Measurements from ENCODE around the gene GLIS1. TPM values are rescaled to one million over a fixed set of nuclear protein-coding genes. Genes with fewer than 3 reads are reported as not detected.

Gene GLIS1
- total and polyA plus RNA-seq, 2 experiments from 2014 or later = 0.77 to 0.95 TPM

DNA sequence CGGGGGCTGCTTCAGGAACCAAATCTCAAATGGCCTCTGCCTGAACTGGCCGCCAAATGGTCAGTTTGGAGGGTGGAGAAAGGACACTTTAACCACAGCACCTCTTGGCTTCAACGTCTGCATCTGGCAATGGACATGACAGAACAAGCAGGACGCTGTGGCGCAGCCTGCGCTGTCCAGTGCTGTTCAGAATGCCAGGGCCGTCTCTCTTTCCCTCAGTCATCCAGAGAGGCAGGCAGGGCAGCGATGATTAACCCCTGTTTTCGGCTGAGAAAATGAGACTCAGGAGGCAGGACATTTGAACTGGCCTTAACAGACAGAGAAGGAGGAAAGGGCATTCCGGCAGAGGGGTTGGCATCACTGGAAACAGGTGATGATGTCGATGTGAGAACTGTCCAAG, 48.6 kb downstream of the GLIS1 start:
- Histone ChIP-seq H3K4me3 (no peak overlapping the region), H3K4me1 (ENCODE audit: low read depth) (no peaks in the 10 kb centered on the region), H3K9me3 (ENCODE audit: low read depth) (no peaks in the 10 kb centered on the region), H3K27me3 (no peaks in the 10 kb centered on the region), H3K36me3 (no peaks in the 10 kb centered on the region), H3K27ac (no peak overlapping the region)
- no peak for DNase-seq (ENCODE audit: low read depth in 1 of 2, low spot score in 1 of 2)
- TF ChIP-seq, protein P1, sequence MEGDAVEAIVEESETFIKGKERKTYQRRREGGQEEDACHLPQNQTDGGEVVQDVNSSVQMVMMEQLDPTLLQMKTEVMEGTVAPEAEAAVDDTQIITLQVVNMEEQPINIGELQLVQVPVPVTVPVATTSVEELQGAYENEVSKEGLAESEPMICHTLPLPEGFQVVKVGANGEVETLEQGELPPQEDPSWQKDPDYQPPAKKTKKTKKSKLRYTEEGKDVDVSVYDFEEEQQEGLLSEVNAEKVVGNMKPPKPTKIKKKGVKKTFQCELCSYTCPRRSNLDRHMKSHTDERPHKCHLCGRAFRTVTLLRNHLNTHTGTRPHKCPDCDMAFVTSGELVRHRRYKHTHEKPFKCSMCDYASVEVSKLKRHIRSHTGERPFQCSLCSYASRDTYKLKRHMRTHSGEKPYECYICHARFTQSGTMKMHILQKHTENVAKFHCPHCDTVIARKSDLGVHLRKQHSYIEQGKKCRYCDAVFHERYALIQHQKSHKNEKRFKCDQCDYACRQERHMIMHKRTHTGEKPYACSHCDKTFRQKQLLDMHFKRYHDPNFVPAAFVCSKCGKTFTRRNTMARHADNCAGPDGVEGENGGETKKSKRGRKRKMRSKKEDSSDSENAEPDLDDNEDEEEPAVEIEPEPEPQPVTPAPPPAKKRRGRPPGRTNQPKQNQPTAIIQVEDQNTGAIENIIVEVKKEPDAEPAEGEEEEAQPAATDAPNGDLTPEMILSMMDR (IDR thresholded peaks at IDR 0.05; ENCODE audit: low read depth, low read length) = no peak

DNA sequence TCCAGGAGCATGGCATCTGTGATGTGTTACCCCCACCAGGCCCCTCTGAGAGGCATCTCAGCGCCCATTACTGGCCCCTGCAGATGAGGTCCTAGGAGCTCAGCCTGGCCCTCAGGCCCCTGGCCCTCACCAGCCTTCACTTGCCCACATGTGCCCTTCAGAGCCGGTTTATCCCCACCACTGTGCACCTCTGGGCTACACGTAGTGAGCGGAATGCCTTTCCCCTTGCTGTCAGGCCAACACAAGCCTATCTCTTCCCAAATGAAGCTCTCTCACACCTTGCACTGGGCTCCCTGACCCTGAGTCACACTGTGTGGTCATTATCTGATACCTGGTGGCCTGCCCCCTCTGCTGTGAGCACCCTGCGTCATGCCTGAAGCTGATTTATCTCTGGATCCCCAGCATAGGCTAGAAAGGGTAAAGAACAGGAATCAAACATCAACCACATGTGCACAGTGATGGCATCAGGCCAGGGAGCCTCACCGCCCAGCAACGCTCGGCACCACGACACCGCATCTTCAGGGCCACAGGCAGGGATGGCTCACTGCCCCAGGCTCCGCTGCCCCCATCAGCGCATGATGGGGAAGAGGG, 49.1 kb downstream of the GLIS1 start:
- TF ChIP-seq, protein P1 (IDR thresholded peaks at IDR 0.05; ENCODE audit: low read depth, low read length) = no peak
- DNase-seq (ENCODE audit: low read depth in 1 of 2, low spot score in 1 of 2) = no peak
- no peaks in the 10 kb centered on the region for H3K9me3 ChIP-seq (ENCODE audit: low read depth)
- no peak overlapping the region for H3K27ac ChIP-seq
- H3K4me3 ChIP-seq = no peak overlapping the region
- no peaks in the 10 kb centered on the region for H3K4me1 ChIP-seq (ENCODE audit: low read depth)
- H3K36me3 ChIP-seq = no peaks in the 10 kb centered on the region
- no peaks in the 10 kb centered on the region for H3K27me3 ChIP-seq

DNA sequence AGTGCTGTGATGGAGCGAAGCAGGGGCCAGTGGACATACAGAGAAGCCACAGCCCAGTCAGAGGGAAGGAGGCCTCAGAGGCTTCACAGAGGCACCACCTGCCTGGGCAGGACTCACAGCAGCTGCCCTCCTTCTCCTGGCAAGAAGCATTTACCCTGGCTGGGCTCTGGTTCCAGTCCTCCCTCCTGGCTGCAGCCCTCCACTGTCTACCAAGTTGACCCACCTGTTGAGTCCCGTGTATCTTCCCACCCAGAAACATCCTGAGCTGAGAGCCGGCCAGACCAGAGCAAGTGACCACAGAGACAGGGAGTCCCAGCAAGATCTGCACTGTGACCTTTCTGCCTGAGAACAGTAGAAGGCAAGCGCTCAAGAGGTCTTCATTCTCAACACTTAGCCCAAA, 49.7 kb downstream of the GLIS1 start:
- Histone ChIP-seq H3K4me3 (no peak overlapping the region), H3K4me1 (ENCODE audit: low read depth) (no peaks in the 10 kb centered on the region), H3K9me3 (ENCODE audit: low read depth) (no peaks in the 10 kb centered on the region), H3K27me3 (no peaks in the 10 kb centered on the region), H3K27ac (no peak overlapping the region), H3K36me3 (no peaks in the 10 kb centered on the region)
- DNase-seq (ENCODE audit: low read depth in 1 of 2, low spot score in 1 of 2) = no peak
- TF ChIP-seq, protein P1 (IDR thresholded peaks at IDR 0.05; ENCODE audit: low read depth, low read length) = no peak

DNA sequence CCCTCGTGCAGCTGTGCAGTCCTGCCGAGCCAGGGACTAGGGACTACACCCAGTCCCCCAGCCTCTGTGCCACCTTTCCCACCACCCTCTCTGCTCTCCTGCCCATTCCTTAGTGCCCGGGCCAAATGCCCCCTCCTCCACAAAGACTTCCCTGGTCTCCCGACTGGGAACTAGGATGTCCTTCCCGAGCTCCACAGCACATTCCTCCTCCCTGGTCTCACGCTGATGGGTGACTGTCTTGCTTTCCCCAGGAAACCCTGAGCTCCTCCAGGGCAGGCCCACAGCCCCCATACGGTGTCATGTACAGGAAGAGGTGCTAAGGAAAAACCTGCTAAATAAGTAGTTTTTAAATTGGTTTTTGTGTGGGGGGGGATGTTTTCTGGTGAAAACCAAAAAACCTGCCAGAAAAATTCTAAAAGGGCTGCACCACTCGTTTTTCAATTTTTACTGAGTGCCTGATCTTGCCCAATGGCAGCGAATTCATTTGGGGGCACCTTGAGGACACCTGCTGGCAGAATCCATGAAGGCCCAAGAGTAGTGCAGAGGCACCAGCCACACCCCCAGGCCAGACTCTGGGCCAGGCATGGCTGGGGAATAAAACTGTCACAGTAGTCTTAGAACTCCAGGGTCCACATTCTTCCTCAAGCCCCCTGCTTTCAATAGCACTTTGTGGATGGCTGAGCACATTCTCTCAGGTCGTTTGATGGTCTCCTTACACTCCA, 50.4 kb downstream of the GLIS1 start:
- Histone ChIP-seq H3K27ac (no peak overlapping the region), H3K27me3 (no peaks in the 10 kb centered on the region), H3K4me1 (ENCODE audit: low read depth) (no peaks in the 10 kb centered on the region), H3K4me3 (no peak overlapping the region), H3K9me3 (ENCODE audit: low read depth) (no peaks in the 10 kb centered on the region), H3K36me3 (no peaks in the 10 kb centered on the region)
- DNase-seq (ENCODE audit: low read depth in 1 of 2, low spot score in 1 of 2) = no peak
- TF ChIP-seq, protein P1 (IDR thresholded peaks at IDR 0.05; ENCODE audit: low read depth, low read length) = no peak

DNA sequence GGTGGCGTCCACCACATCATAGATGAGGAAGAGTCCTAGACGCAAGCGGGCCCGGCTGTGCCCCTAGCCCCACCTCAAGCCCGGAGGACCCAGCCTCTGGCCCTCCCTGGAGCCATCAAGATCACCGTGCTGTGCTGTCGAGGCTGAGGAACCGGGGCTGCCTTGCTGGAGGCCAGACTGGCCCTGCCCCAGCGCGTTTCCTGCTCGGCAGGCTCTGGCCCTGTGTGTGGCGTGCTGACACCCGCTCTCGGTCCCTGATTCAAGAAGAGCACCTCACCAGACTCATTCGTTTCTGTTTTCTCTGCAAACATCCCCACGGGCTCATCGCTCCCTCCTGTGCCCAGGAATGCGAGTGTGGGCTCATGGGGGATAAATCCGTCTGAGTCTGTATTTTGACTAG, 51.1 kb downstream of the GLIS1 start:
- Histone ChIP-seq H3K4me1 (ENCODE audit: low read depth) (no peaks in the 10 kb centered on the region), H3K4me3 (no peak overlapping the region), H3K36me3 (no peaks in the 10 kb centered on the region), H3K9me3 (ENCODE audit: low read depth) (no peaks in the 10 kb centered on the region), H3K27me3 (no peaks in the 10 kb centered on the region), H3K27ac (no peak overlapping the region)
- no peak for DNase-seq (ENCODE audit: low read depth in 1 of 2, low spot score in 1 of 2)
- TF ChIP-seq, protein P1 (IDR thresholded peaks at IDR 0.05; ENCODE audit: low read depth, low read length) = no peak

Data from cardiac muscle cell (in vitro differentiated cells and primary cell).